ENCODE results near the gene SLC16A9.

SLC16A9 gene

GRCh38 chr10:59601985-59602384 lies 107.7 kb downstream of the SLC16A9 start:
- ChIA-PET CTCF (no interaction called here), POLR2A (no interaction called here)
- no peak for TF ChIP-seq CTCF (IDR thresholded peaks at IDR 0.05; ENCODE audit: control extremely low read depth, extremely low read depth, low read depth, missing control alignments)
- DNase-seq (ENCODE audit: extremely low spot score) = no peak

Data from GM10248 (cell line).